Epidermal melanocyte (primary cell): ENCODE measurements around the gene CA10.

Source experiments
- DNase-seq: peaks from one replicate; pipeline ENCODE4 v3.0.0; 2011; ENCODE audit warnings: low spot score; ENCODE audit not compliant: insufficient read length

CA10 gene

DNA sequence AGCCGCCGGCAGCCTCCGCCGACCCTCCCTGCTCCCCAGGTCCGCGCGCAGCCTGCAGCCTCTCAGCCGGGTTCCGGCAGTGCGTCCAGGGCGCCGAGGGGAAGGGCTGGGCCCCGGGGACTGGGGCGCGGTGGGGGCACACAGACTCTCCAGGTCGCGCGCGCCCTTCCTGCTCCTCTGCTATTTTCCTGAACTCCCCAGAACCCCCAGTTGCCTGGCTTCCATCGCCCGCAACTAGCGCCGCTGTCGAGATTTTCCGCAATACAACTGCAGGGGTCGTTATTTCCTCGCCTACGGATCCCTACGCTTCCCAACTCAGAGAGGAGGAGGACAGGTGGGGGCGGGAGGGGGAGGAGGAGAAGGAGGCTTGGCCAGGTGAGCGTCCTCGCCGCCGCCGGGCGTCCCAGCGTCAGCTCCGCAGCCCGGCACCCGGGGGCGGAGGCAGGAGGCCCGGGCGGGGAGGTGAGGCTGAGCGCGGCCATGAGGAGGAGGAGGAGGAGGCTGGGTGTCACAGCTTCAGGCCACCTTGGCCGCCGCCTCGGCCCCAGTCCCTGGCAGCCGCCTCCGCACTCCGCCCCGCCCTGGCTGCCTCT lies at the start of gene CA10:
CA10 (minus strand) TSS at position 265 of the 593 bp plus-strand sequence.
- DNase-seq = no peak

DNA sequence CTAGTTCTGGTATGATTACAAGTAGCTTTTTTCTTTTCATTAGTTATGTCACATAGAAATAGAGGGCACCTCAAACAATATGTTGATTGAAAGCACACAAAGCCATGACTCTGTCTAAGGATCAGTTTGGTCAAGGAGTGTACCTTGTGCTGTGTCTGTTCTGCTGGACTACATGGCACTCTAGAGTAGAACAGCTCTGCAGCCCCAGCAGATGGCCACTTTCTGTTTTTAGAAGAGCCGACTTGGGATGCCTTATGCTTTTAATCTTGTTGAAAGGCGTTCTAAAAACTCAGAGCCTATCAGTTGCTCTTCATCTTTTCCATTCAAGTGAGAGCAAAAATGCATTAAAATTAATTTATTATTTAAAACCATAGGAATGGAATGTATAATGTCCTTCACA lies 49.3 kb upstream of the CA10 start:
- DNase-seq = no peak

- DNase-seq = no peak
Measured at GRCh38 chr17:52202520-52203080, 44.1 kb upstream of the CA10 start.

DNA sequence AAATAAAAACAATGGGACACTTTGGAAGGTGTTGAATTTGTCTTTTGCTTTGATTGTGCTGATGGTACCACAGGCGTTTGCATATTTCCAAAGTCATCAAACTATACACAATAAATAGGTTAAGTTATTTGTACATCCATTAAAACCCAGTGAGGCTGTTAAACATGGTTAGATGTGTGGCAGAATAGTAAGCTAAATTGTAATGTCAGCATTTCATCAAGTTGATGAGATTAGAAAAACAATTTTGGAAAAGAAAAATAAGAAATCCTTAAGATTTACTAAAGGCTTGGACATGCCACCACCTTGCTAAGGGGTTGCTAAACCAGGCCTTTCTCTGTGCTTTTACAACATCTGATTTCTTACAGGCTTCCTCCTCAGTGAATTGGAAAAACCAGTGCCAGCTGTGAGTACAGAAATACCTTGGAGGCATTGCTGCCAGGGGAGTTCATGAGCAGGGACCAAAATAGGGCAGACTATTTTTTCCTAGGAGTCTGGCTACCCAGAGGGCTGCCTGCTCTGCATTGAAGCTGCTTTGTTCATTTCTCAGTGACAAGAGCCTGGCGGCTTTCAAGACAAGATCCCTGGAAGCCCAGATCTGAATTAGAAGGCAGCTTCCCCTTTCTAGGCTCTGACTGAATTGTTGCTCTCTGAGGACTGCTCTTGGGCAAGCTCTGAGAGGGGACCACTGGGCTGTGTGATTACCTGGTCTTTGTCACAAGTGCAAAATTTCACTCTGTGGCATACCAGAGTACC lies 43.4 kb upstream of the CA10 start:
- no peak for DNase-seq

DNA sequence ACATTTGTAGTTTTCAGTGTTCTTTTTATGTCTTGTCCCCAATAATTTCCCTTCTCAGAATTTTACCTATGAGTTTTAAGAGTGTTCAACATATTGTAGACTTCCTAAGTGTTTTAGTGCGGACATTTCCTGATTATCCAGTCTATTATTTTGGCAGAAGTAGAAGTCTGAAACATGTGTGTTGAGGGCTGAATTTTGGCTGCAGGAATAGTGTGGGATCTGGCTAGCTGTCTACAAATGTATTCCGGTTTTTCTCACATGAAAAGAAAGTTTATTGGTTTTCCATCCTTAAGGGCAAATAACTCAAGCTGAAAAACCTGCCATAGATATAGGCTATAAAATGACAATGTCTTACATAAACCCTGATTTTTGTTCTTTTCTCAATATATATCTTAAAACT lies 33.0 kb upstream of the CA10 start:
- DNase-seq = no peak

GRCh38 chr17:52181782-52182181 lies 23.3 kb upstream of the CA10 start:
- no peak for DNase-seq

DNA sequence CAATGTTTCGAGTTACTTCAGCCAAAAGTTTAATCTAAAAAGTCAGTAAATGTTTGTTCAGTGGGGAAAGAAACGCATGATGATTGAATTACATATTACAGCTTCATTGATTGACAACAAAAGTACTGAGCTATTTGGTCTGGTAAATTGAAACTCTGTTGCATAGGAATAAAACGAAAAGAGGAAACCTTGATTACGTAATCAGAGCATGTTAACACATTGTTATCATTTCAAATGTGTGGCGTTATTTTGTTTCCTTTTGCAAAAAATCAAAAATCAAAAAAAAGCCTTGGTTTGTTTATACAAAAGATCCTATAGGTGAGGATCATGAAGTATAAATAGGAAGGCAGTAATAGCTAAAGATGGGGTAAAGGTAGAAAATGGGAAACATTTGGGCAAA lies 19.5 kb upstream of the CA10 start:
- DNase-seq = no peak

- DNase-seq = no peak
Measured at GRCh38 chr17:52170963-52171572, 12.6 kb upstream of the CA10 start.

- DNase-seq = no peak
Measured at GRCh38 chr17:52160136-52160567, 1.6 kb upstream of the CA10 start.

GRCh38 chr17:52159246-52160135 lies 977 bp upstream of the CA10 start:
- DNase-seq = no peak

DNA sequence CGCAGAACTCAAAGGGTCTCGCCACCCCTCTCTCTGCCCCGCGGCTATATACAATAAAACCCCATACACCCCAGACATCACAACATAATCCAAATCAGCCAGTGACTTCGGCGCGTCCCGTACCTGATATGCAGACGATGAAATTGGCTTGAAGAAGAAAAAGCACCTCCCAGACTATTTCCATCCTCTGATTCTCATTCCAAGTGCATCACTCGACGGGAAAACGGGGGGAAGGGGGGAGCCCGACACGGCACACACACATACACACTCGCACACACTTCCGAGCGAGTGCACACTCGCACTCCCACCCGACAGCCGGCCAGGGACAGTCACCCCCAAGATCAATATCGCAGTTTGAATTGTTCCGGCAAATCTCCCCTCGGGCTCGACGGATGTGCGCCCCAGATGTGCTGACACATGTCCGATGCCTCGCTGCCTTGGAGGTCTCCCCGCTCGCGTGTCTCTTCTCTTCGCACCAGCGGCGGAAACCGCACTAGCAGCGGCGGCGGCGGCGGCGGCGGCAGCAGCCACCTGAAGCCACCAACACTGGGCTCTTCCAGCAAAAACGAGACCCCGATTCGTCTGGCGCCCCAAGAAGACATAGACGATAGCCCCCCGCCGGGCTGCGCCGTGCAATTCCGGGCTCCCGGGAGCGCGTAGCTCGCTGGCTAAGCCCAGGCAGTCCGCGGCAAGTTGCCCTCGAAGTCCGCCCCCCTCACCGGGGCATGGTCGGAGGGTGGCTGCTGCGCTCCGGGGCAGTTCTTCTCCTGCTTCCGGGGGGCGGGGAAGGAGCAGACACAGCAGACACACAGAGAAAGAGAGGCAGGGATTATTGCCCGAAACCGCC lies 688 bp downstream of the CA10 start:
- no peak for DNase-seq

GRCh38 chr17:52156576-52157570 lies 1.6 kb downstream of the CA10 start:
- DNase-seq = no peak

DNA sequence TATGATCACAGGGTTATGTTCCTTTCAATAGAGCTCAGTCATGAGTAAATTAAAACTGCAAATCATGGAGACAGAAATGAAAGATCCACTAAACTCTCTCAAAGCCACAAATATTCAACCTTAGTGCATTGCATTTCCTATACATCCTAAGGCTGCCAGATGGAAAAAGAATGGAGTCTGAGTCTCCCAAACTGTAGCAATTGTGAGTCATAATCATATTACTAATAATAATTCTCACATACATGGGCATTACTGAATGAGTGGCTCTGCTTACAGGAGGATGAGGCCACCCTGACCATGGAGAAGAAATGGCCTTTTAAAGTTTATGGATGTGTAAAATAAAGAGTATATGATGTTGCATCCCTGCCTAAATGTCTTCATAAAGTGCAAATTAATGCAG lies 3.2 kb downstream of the CA10 start:
- no peak for DNase-seq

- no peak for DNase-seq
Measured at GRCh38 chr17:52154466-52154865, 4.0 kb downstream of the CA10 start.

- no peak for DNase-seq
Measured at GRCh38 chr17:52150935-52151334, 7.6 kb downstream of the CA10 start.

- no peak for DNase-seq
Measured at GRCh38 chr17:52149626-52150025, 8.9 kb downstream of the CA10 start.

DNA sequence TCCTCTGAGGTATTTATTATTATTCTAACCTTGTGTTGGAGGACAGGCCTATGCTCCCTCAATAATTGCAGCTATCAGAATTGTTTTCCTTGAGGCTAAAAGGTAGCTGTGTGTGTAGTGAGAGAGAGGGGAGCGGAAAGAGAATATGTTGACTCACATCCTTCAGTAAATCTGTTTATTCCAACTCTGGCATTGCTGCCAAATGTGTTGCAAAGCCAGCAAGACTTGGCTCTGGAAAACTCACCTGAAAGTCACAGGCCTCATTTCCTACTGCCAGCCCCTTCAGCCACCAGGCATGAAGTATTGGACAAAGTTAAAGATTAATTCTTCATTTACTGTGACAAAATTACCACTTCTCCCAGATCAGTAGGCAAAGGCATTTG lies 9.6 kb downstream of the CA10 start:
- DNase-seq = no peak

GRCh38 chr17:52148288-52148968 lies 10.1 kb downstream of the CA10 start:
- no peak for DNase-seq

GRCh38 chr17:52147872-52148271 lies 10.6 kb downstream of the CA10 start:
- DNase-seq = no peak
